GM23338 (cell line): Measurements from ENCODE around the gene RET. TPM values are rescaled to one million over a fixed set of nuclear protein-coding genes. Genes with fewer than 3 reads are reported as not detected.

ENCODE experiments used
- ATAC-seq: fragments of 200-7000 bp; cut with Tn5 transposase; 3 replicates; pipeline ENCODE4 v1.9.1; 2020
- DNase-seq: peaks from one replicate; pipeline ENCODE4 v3.0.0-alpha.2; 2015; ENCODE audit warnings: low spot score
- H2AFZ ChIP-seq: fragments of 200-600 bp; sonication (generic); 2 replicates; pipeline ENCODE4 v1.8.0; 2016; ENCODE audit warnings: antibody characterized with exemption, mild to moderate bottlenecking, moderate library complexity
- H3F3A ChIP-seq: fragments of 200-600 bp; sonication (generic); replicated peaks from 2 replicates; pipeline ENCODE4 v1.8.0; 2017; ENCODE audit warnings: antibody characterized with exemption, mixed run types, low read depth
- H3K27ac ChIP-seq: fragments of 200-600 bp; sonication (generic); 2 replicates; pipeline ENCODE4 v1.6.1; 2016; ENCODE audit warnings: low read depth
- H3K27me3 ChIP-seq: fragments of 200-600 bp; sonication (generic); 2 replicates; pipeline ENCODE4 v1.8.0; 2016; ENCODE audit warnings: mild to moderate bottlenecking, mixed run types, moderate library complexity; ENCODE audit not compliant: insufficient read depth
- H3K36me3 ChIP-seq: fragments of 200-600 bp; sonication (generic); 2 replicates; pipeline ENCODE4 v1.8.0; 2016; ENCODE audit warnings: mild to moderate bottlenecking; ENCODE audit not compliant: insufficient read depth
- H3K4me1 ChIP-seq: fragments of 200-600 bp; sonication (generic); 2 replicates; pipeline ENCODE4 v1.8.0; 2016; ENCODE audit warnings: mild to moderate bottlenecking, moderate library complexity; ENCODE audit not compliant: insufficient read depth
- H3K4me2 ChIP-seq: fragments of 200-600 bp; sonication (generic); 2 replicates; pipeline ENCODE4 v1.7.1; 2017; ENCODE audit warnings: mixed run types
- H3K4me3 ChIP-seq: fragments of 200-600 bp; sonication (generic); 2 replicates; pipeline ENCODE4 v1.6.1; 2016; ENCODE audit warnings: mixed run types
- H3K79me2 ChIP-seq: fragments of 200-600 bp; sonication (generic); replicated peaks from 2 replicates; pipeline ENCODE4 v1.8.0; 2017; ENCODE audit warnings: mild to moderate bottlenecking; ENCODE audit not compliant: insufficient read depth
- H3K9me2 ChIP-seq: fragments of 200-600 bp; sonication (generic); 2 replicates; pipeline ENCODE4 v1.8.0; 2017; ENCODE audit not compliant: insufficient read depth
- H4K20me1 ChIP-seq: fragments of 200-600 bp; sonication (generic); replicated peaks from 2 replicates; pipeline ENCODE4 v1.8.0; 2017; ENCODE audit warnings: mild to moderate bottlenecking; ENCODE audit not compliant: insufficient read depth
- H3K27ac Mint-ChIP-seq: 2 replicates; pipeline ENCODE4 v1.8.0; 2020; ENCODE audit warnings: inconsistent platforms, mild to moderate bottlenecking, moderate library complexity, mixed read lengths
- H3K27me3 Mint-ChIP-seq: 3 replicates; pipeline ENCODE4 v1.8.0; 2022; ENCODE audit warnings: low read depth, mild to moderate bottlenecking, moderate library complexity, mixed read lengths, inconsistent platforms; ENCODE audit not compliant: insufficient read depth, poor library complexity
- H3K36me3 Mint-ChIP-seq: 3 replicates; pipeline ENCODE4 v1.8.0; 2021; ENCODE audit warnings: low read depth, mild to moderate bottlenecking, inconsistent platforms, moderate library complexity, mixed read lengths
- H3K4me1 Mint-ChIP-seq: 3 replicates; pipeline ENCODE4 v1.8.0; 2020; ENCODE audit warnings: mild to moderate bottlenecking, inconsistent platforms, mixed read lengths
- H3K4me3 Mint-ChIP-seq: 3 replicates; pipeline ENCODE4 v1.8.0; 2021; ENCODE audit warnings: moderate library complexity, mild to moderate bottlenecking, inconsistent platforms, mixed read lengths
- H3K9me3 Mint-ChIP-seq: 3 replicates; pipeline ENCODE4 v1.8.0; 2020; ENCODE audit warnings: moderate library complexity, mild to moderate bottlenecking, inconsistent platforms, mixed read lengths
- CREB1 ChIP-seq: fragments of 250-450 bp; sonication (Bioruptor Pico); IDR thresholded peaks from 2 replicates; pipeline ENCODE4 v1.5.0; 2020; ENCODE audit warnings: low read depth, mild to moderate bottlenecking, moderate library complexity
- EZH2 ChIP-seq: fragments of 200-600 bp; sonication (generic); IDR thresholded peaks from one replicate; pipeline ENCODE4 v1.8.0; 2017; ENCODE audit warnings: antibody characterized with exemption, mild to moderate bottlenecking, low read depth; ENCODE audit not compliant: unreplicated experiment
- EZH2phosphoT487 ChIP-seq: fragments of 200-600 bp; sonication (generic); IDR thresholded peaks from one replicate; pipeline ENCODE4 v1.8.1; 2018; ENCODE audit warnings: antibody characterized with exemption; ENCODE audit not compliant: unreplicated experiment
- JUNB ChIP-seq: IDR thresholded peaks from one replicate; pipeline ENCODE4 v1.6.1; 2016; ENCODE audit warnings: antibody characterized with exemption; ENCODE audit not compliant: unreplicated experiment
- NANOG ChIP-seq: IDR thresholded peaks from 2 replicates; pipeline ENCODE4 v1.6.1; 2016; ENCODE audit warnings: antibody characterized with exemption, borderline replicate concordance
- STAT1 ChIP-seq: IDR thresholded peaks from one replicate; pipeline ENCODE4 v1.6.1; 2016; ENCODE audit warnings: antibody characterized with exemption; ENCODE audit not compliant: unreplicated experiment
- ZNF114 ChIP-seq: fragments of 250-450 bp; sonication (Bioruptor Pico); IDR thresholded peaks from 2 replicates; pipeline ENCODE4 v1.5.0; 2020; ENCODE audit warnings: mild to moderate bottlenecking, moderate library complexity
- ZNF331 ChIP-seq: fragments of 250-450 bp; sonication (Bioruptor Pico); IDR thresholded peaks from 2 replicates; pipeline ENCODE4 v1.5.0; 2020; ENCODE audit warnings: low read depth, mild to moderate bottlenecking, moderate library complexity
- ZNF462 ChIP-seq: fragments of 250-450 bp; sonication (Bioruptor Pico); IDR thresholded peaks from 2 replicates; pipeline ENCODE4 v1.5.0; 2020; ENCODE audit warnings: mild to moderate bottlenecking, moderate library complexity
- polyA plus RNA-seq: library from polyadenylated mRNA; unstranded; fragments of >200 nt; fragmentation: Nextera tagmentation; extraction: Ambion mirVana; gene quantifications from 2 replicates; pipeline ENCODE4 v1.2.1, GENCODE V29; 2016
- total RNA-seq: library from RNA; depleted of rRNA; stranded (reverse); fragments of >200 nt; shearing (Covaris generic); gene quantifications from 2 replicates; pipeline ENCODE4 v1.2.3, GENCODE V29; 2014
- TF ChIP-seq, protein P1 (sequence below): IDR thresholded peaks from 2 replicates; pipeline ENCODE4 v1.6.1; 2016; ENCODE audit warnings: antibody characterized with exemption
- TF ChIP-seq, protein P2 (sequence below), 2 experiments: fragments of 200-600 bp in 1 of 2; sonication (generic) in 1 of 2; conservative IDR thresholded peaks; 2 replicates each; pipeline versions ENCODE4 v1.5.1 to v1.6.1; 2016 to 2017; ENCODE audit warnings: antibody characterized with exemption in 2 of 2, low read depth in 2 of 2, mild to moderate bottlenecking in 2 of 2, moderate library complexity in 1 of 2

The RET gene
- total and polyA plus RNA-seq, 2 experiments from 2014 or later = 5.5 to 9.8 TPM

DNA sequence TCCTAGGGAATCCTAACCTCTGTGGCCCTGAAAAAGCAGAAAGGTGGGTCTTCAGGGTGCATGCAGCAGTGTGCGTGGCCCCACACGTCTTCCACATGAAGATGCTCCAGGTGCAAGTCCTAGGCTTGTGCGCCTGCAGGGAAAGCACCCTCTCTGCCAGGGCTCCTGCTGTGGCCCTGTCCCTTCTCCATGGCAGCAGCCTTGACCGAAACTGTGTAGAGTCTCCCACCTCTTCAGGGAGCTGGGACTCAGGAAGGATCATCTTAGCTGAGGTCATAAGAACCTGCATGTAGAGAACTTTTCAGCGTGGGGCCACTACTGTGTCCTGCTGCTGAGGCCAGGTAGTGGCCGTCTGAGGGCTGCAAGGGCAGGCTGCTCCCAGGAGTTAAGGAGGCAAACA, 55.0 kb downstream of the RET start:
- H3K4me3 ChIP-seq = no peak overlapping the region
- DNase-seq (no peak), ATAC-seq (no peak)
- no peak overlapping the region for H2AFZ ChIP-seq
- H3F3A ChIP-seq = no peaks in the 10 kb centered on the region
- peaks cover 6% of the 10 kb centered on the region for H3K27me3 ChIP-seq
- Mint-ChIP-seq H3K9me3 (no peaks in the 10 kb centered on the region), H3K27me3 (peaks cover 4% of the 10 kb centered on the region), H3K36me3 (no peaks in the 10 kb centered on the region), H3K27ac (no peak overlapping the region), H3K4me1 (no peaks in the 10 kb centered on the region; the same call in 1 of the 3 replicates), H3K4me3 (no peak overlapping the region)
- H3K27ac ChIP-seq = no peak overlapping the region
- H3K36me3 ChIP-seq = no peaks in the 10 kb centered on the region; the same call in 1 of the 2 replicates
- no peaks in the 10 kb centered on the region for H3K9me2 ChIP-seq
- no peak overlapping the region for H3K4me2 ChIP-seq
- 0 out of 2 replicates have a peak, but pooled peaks cover under 1% of the 10 kb centered on the region for H3K4me1 ChIP-seq
- H4K20me1 ChIP-seq = no peaks in the 10 kb centered on the region; the same call in 1 of the 2 replicates
- H3K79me2 ChIP-seq = no peaks in the 10 kb centered on the region
- TF ChIP-seq ZNF114 (CRISPR knock-in tag) = no peak
- TF ChIP-seq, protein P1, sequence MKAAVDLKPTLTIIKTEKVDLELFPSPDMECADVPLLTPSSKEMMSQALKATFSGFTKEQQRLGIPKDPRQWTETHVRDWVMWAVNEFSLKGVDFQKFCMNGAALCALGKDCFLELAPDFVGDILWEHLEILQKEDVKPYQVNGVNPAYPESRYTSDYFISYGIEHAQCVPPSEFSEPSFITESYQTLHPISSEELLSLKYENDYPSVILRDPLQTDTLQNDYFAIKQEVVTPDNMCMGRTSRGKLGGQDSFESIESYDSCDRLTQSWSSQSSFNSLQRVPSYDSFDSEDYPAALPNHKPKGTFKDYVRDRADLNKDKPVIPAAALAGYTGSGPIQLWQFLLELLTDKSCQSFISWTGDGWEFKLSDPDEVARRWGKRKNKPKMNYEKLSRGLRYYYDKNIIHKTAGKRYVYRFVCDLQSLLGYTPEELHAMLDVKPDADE = no peak
- TF ChIP-seq, protein P2, sequence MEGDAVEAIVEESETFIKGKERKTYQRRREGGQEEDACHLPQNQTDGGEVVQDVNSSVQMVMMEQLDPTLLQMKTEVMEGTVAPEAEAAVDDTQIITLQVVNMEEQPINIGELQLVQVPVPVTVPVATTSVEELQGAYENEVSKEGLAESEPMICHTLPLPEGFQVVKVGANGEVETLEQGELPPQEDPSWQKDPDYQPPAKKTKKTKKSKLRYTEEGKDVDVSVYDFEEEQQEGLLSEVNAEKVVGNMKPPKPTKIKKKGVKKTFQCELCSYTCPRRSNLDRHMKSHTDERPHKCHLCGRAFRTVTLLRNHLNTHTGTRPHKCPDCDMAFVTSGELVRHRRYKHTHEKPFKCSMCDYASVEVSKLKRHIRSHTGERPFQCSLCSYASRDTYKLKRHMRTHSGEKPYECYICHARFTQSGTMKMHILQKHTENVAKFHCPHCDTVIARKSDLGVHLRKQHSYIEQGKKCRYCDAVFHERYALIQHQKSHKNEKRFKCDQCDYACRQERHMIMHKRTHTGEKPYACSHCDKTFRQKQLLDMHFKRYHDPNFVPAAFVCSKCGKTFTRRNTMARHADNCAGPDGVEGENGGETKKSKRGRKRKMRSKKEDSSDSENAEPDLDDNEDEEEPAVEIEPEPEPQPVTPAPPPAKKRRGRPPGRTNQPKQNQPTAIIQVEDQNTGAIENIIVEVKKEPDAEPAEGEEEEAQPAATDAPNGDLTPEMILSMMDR (conservative IDR thresholded peaks at IDR 0.05; ENCODE audit: low read depth in 2 of 2) = no peak
- no peak for TF ChIP-seq CREB1 (CRISPR knock-in tag)
- TF ChIP-seq NANOG = no peak
- TF ChIP-seq EZH2phosphoT487 = no peak
- no peak for TF ChIP-seq STAT1
- TF ChIP-seq JUNB = no peak
- no peak for TF ChIP-seq EZH2

GRCh38 chr10:43132867-43133787, 56.3 kb downstream of the RET start:
- H3K4me3 Mint-ChIP-seq = no peak overlapping the region
- no peaks in the 10 kb centered on the region; the same call in 1 of the 3 replicates for H3K4me1 Mint-ChIP-seq
- no peak for TF ChIP-seq STAT1
- no peak for TF ChIP-seq ZNF331 (CRISPR knock-in tag)
- no peak for TF ChIP-seq JUNB
- no peak for TF ChIP-seq ZNF462
- TF ChIP-seq CREB1 (CRISPR knock-in tag) = no peak

More at GRCh38 chr10:43132867-43133787, 56.3 kb downstream of the RET start:
- no peak overlapping the region for H2AFZ ChIP-seq
- DNase-seq (no peak), ATAC-seq (no peak)
- no peak overlapping the region for H3K4me2 ChIP-seq
- H3K27me3 ChIP-seq = peaks cover 15% of the 10 kb centered on the region
- no peaks in the 10 kb centered on the region; the same call in 1 of the 2 replicates for H4K20me1 ChIP-seq
- H3K9me2 ChIP-seq = no peaks in the 10 kb centered on the region
- Mint-ChIP-seq H3K36me3 (no peaks in the 10 kb centered on the region), H3K27me3 (peaks cover 7% of the 10 kb centered on the region), H3K9me3 (no peaks in the 10 kb centered on the region), H3K27ac (no peak overlapping the region)
- H3F3A ChIP-seq = 0 out of 2 replicates have a peak, but pooled peaks cover 3% of the 10 kb centered on the region
- no peaks in the 10 kb centered on the region; the same call in 1 of the 2 replicates for H3K36me3 ChIP-seq
- no peak overlapping the region for H3K4me3 ChIP-seq
- H3K4me1 ChIP-seq = 0 out of 2 replicates have a peak, but pooled peaks cover 3% of the 10 kb centered on the region
- no peaks in the 10 kb centered on the region for H3K79me2 ChIP-seq
- H3K27ac ChIP-seq = no peak overlapping the region
